Measurements from ENCODE around the gene NTRK3.

NTRK3 gene

GRCh38 chr15:88218557-88219221 lies 37.9 kb downstream of the NTRK3 start:
- H3K36me3 ChIP-seq (ENCODE audit: control insufficient read depth, low read length), result no peaks in the 10 kb centered on the region
- no peaks in the 10 kb centered on the region for H3K4me1 ChIP-seq (ENCODE audit: control insufficient read depth, low read length)
- H4K20me1 ChIP-seq (ENCODE audit: control insufficient read depth, insufficient read depth, low read depth, low read length), result no peaks in the 10 kb centered on the region
- no peak overlapping the region for H3K4me3 ChIP-seq (ENCODE audit: low read length)
- no peak overlapping the region for H3K4me2 ChIP-seq (ENCODE audit: low read length)
- TF ChIP-seq CTCF (IDR thresholded peaks at IDR 0.05; ENCODE audit: low read depth, low read length, poor library complexity, severe bottlenecking) (no peak), EZH2phosphoT487 (IDR thresholded peaks at IDR 0.05; ENCODE audit: borderline replicate concordance, low read length) (no peak)
- no peaks in the 10 kb centered on the region for H3K9me3 ChIP-seq (ENCODE audit: control insufficient read depth, insufficient read depth, low read length)
- no peaks in the 10 kb centered on the region for H3F3A ChIP-seq (ENCODE audit: control insufficient read depth, insufficient read depth)
- H3K79me2 ChIP-seq (ENCODE audit: control insufficient read depth, low read length), result no peaks in the 10 kb centered on the region
- no peak overlapping the region for H3K27ac ChIP-seq (ENCODE audit: low read depth, low read length)
- no peaks in the 10 kb centered on the region for H3K27me3 ChIP-seq (ENCODE audit: control insufficient read depth, low read length)
- no peaks in the 10 kb centered on the region for H3K9me2 ChIP-seq (replicated peaks; ENCODE audit: control insufficient read depth, low read length)

GRCh38 chr15:88215066-88215648 lies 41.4 kb downstream of the NTRK3 start:
- no peaks in the 10 kb centered on the region for H3K79me2 ChIP-seq (ENCODE audit: control insufficient read depth, low read length)
- no peaks in the 10 kb centered on the region for H4K20me1 ChIP-seq (ENCODE audit: control insufficient read depth, insufficient read depth, low read depth, low read length)
- no peaks in the 10 kb centered on the region for H3K4me1 ChIP-seq (ENCODE audit: control insufficient read depth, low read length)
- H3K36me3 ChIP-seq (ENCODE audit: control insufficient read depth, low read length), result no peaks in the 10 kb centered on the region
- no peak overlapping the region for H3K4me2 ChIP-seq (ENCODE audit: low read length)
- no peaks in the 10 kb centered on the region for H3K9me2 ChIP-seq (replicated peaks; ENCODE audit: control insufficient read depth, low read length)
- TF ChIP-seq EZH2phosphoT487 (IDR thresholded peaks at IDR 0.05; ENCODE audit: borderline replicate concordance, low read length), result no peak
- no peak for TF ChIP-seq CTCF (IDR thresholded peaks at IDR 0.05; ENCODE audit: low read depth, low read length, poor library complexity, severe bottlenecking)
- no peaks in the 10 kb centered on the region for H3K9me3 ChIP-seq (ENCODE audit: control insufficient read depth, insufficient read depth, low read length)
- H3F3A ChIP-seq (ENCODE audit: control insufficient read depth, insufficient read depth), result no peaks in the 10 kb centered on the region
- H3K27ac ChIP-seq (ENCODE audit: low read depth, low read length), result no peak overlapping the region
- no peaks in the 10 kb centered on the region for H3K27me3 ChIP-seq (ENCODE audit: control insufficient read depth, low read length)
- no peak overlapping the region for H3K4me3 ChIP-seq (ENCODE audit: low read length)

- no peaks in the 10 kb centered on the region for H3F3A ChIP-seq (ENCODE audit: control insufficient read depth, insufficient read depth)
- H3K4me1 ChIP-seq (ENCODE audit: control insufficient read depth, low read length), result no peaks in the 10 kb centered on the region
- H3K36me3 ChIP-seq (ENCODE audit: control insufficient read depth, low read length), result no peaks in the 10 kb centered on the region
- H3K79me2 ChIP-seq (ENCODE audit: control insufficient read depth, low read length), result no peaks in the 10 kb centered on the region
- H3K4me3 ChIP-seq (ENCODE audit: low read length), result no peak overlapping the region
- H3K9me3 ChIP-seq (ENCODE audit: control insufficient read depth, insufficient read depth, low read length), result no peaks in the 10 kb centered on the region
- no peak overlapping the region for H3K4me2 ChIP-seq (ENCODE audit: low read length)
- no peak overlapping the region for H3K27ac ChIP-seq (ENCODE audit: low read depth, low read length)
- H4K20me1 ChIP-seq (ENCODE audit: control insufficient read depth, insufficient read depth, low read depth, low read length), result no peaks in the 10 kb centered on the region
- no peaks in the 10 kb centered on the region for H3K27me3 ChIP-seq (ENCODE audit: control insufficient read depth, low read length)
- no peaks in the 10 kb centered on the region for H3K9me2 ChIP-seq (replicated peaks; ENCODE audit: control insufficient read depth, low read length)
- TF ChIP-seq EZH2phosphoT487 (IDR thresholded peaks at IDR 0.05; ENCODE audit: borderline replicate concordance, low read length) (no peak), CTCF (IDR thresholded peaks at IDR 0.05; ENCODE audit: low read depth, low read length, poor library complexity, severe bottlenecking) (no peak)
Observed at GRCh38 chr15:88209111-88209510, 47.4 kb downstream of the NTRK3 start.
